Measurements from ENCODE around the gene RDX. TPM values are rescaled to one million over a fixed set of nuclear protein-coding genes. Genes with fewer than 3 reads are reported as not detected.
A peak's percentile ranks its signal among the peaks of the same experiment; 100 is the strongest.

RDX gene
- total and polyA plus RNA-seq, 2 experiments from 2014 or later, result 45.2 to 226 TPM

GRCh38 chr11:110173811-110174644 is 122.4 kb downstream of the RDX start:
- Mint-ChIP-seq H3K27ac (peak overlapping the region; percentile 81), H3K36me3 (ENCODE audit: low read depth) (no peaks in the 10 kb centered on the region), H3K4me1 (peaks cover 46% of the 10 kb centered on the region), H3K4me3 (peak overlapping the region; percentile 55; the same call in 2 of the 3 replicates), H3K27me3 (ENCODE audit: insufficient read depth, low read depth, poor library complexity) (peaks cover 4% of the 10 kb centered on the region), H3K9me3 (no peaks in the 10 kb centered on the region)
- Histone ChIP-seq H3K4me2 (peak overlapping the region; percentile 61), H3K27me3 (ENCODE audit: insufficient read depth) (peaks cover 10% of the 10 kb centered on the region), H3K4me3 (peak overlapping the region; percentile 30), H3F3A (replicated peaks; ENCODE audit: low read depth) (peaks cover 5% of the 10 kb centered on the region; the same call in 1 of the 2 replicates), H3K9me2 (ENCODE audit: insufficient read depth) (peaks cover 5% of the 10 kb centered on the region; the same call in 1 of the 2 replicates), H2AFZ (no peak overlapping the region), H3K36me3 (ENCODE audit: insufficient read depth) (no peaks in the 10 kb centered on the region), H3K4me1 (ENCODE audit: insufficient read depth) (peaks cover 40% of the 10 kb centered on the region), H3K79me2 (replicated peaks; ENCODE audit: insufficient read depth) (no peaks in the 10 kb centered on the region), H4K20me1 (replicated peaks; ENCODE audit: insufficient read depth) (no peaks in the 10 kb centered on the region), H3K27ac (ENCODE audit: low read depth) (peak overlapping the region; percentile 24; the same call in 1 of the 2 replicates)
- ATAC-seq, result peak; percentile 86
- TF ChIP-seq CREB1 (CRISPR knock-in tag; IDR thresholded peaks at IDR 0.05; ENCODE audit: low read depth) (peak; percentile 66), NANOG (IDR thresholded peaks at IDR 0.05; ENCODE audit: borderline replicate concordance) (peak; percentile 82), CTCF (conservative IDR thresholded peaks at IDR 0.05; ENCODE audit: low read depth in 2 of 2) (peak; percentile 85 to 88), POLR2AphosphoS5 (IDR thresholded peaks at IDR 0.05; ENCODE audit: low read depth) (peak; percentile 23; the same call in 1 of the 2 replicates), ZNF462 (CRISPR knock-in tag; IDR thresholded peaks at IDR 0.05) (no peak)
- peak; percentile 92 for DNase-seq (ENCODE audit: low spot score)

All from GM23338 (cell line).